Right lobe of liver (tissue), 6 donors: Measurements from ENCODE around the gene GPBAR1. TPM values are rescaled to one million over a fixed set of nuclear protein-coding genes. Genes with fewer than 3 reads are reported as not detected.

Experiments
- ATAC-seq, 4 donors: fragments of 200-7000 bp; cut with Tn5 transposase; one replicate each; pipeline ENCODE4 v1.9.1; 2020; ENCODE audit warnings: mild to moderate bottlenecking in 4 of 4, moderate library complexity in 4 of 4
- DNase-seq, 3 donors: peaks; one replicate each; pipeline ENCODE4 v3.0.0-alpha.2; 2020
- H3K27ac ChIP-seq, 3 donors: fragments of 200-600 bp; one replicate each; pipeline ENCODE4 v1.8.0; 2022
- H3K27me3 ChIP-seq, 2 donors: fragments of 200-600 bp; one replicate each; pipeline ENCODE4 v1.8.0; 2022
- H3K36me3 ChIP-seq, 4 donors: fragments of 200-600 bp; sonication (generic) in 1 of 4; one replicate each; pipeline versions ENCODE4 v1.5.1 to v1.8.0; 2017 to 2022; ENCODE audit warnings: control low read depth in 1 of 4
- H3K4me1 ChIP-seq, 4 donors: fragments of 200-600 bp; sonication (generic) in 1 of 4; one replicate each; pipeline versions ENCODE4 v1.5.1 to v1.8.0; 2017 to 2022; ENCODE audit warnings: control low read depth in 1 of 4
- H3K4me3 ChIP-seq, 3 donors: fragments of 200-600 bp; one replicate each; pipeline ENCODE4 v1.8.0; 2022
- H3K9me3 ChIP-seq, 4 donors: fragments of 200-600 bp; sonication (generic) in 1 of 4; one replicate each; pipeline versions ENCODE4 v1.5.1 to v1.8.0; 2017 to 2022; ENCODE audit warnings: control low read depth in 1 of 4
- CTCF ChIP-seq, 4 donors: fragments of 200-600 bp in 3 of 4; fragments of 450-650 bp in 1 of 4; IDR thresholded peaks; one replicate each; pipeline versions ENCODE4 v1.5.1 to v1.8.0; 2016 to 2022; ENCODE audit warnings: antibody characterized with exemption in 4 of 4, mild to moderate bottlenecking in 2 of 4
- POLR2A ChIP-seq: fragments of 450-650 bp; IDR thresholded peaks from one replicate; pipeline ENCODE4 v1.6.1; 2017; ENCODE audit warnings: antibody characterized with exemption, mild to moderate bottlenecking
- WGBS: methylation state at CpG from one replicate; pipeline ENCODE4 v1.1.6; 2018; ENCODE audit warnings: low coverage, low lambda C conversion rate; ENCODE audit not compliant: insufficient coverage; ENCODE audit errors: missing lambda C conversion rate; 5-methylcytosine and 5-hydroxymethylcytosine counted together
- intact Hi-C, 2 donors: fragments of 100-400 bp; cut with DNase I; formaldehyde crosslinking; loops; one replicate each; pipeline versions ENCODE4 v1.11.2 to v1.14.1; 2022
- total RNA-seq, 6 experiments: library from RNA; depleted of rRNA in 2 of 6; stranded (reverse); fragments of >200 nt in 2 of 6; fragmentation: NEBNext Ultra II Directional in 3 of 6; extraction: Animal tissue kit (Norgen Biotek cat#: 25700) in 3 of 6; gene quantifications; one replicate each; pipeline versions ENCODE4 v1.1.0 to v1.2.4, GENCODE V29; 2016 to 2023
- donor health status: DM: no; HTN: yes; CAD: no.
- donor health status: DM: no; HTN: no; CAD: no.
- donor health status: DM: no; HTN: no; CAD: no.
- donor health status: DM: no; HTN: yes; CAD: no.
- donor health status: DM: no; HTN: yes; CAD: no.

The GPBAR1 gene
- total RNA-seq, 6 experiments from 2014 or later = 0.56 to 3.2 (median 0.94) TPM

GRCh38 chr2:218274586-218274985 is 13.8 kb downstream of the GPBAR1 start:
- Histone ChIP-seq H3K27ac (no peak overlapping the region), H3K4me3 (no peak overlapping the region), H3K27me3 (no peaks in the 10 kb centered on the region), H3K9me3 (no peaks in the 10 kb centered on the region), H3K4me1 (peaks cover 0 to 19% (median 11%) of the 10 kb centered on the region in 4 donors), H3K36me3 (peaks cover 12 to 60% (median 41%) of the 10 kb centered on the region in 4 donors)
- DNase-seq = no peak
- no peak for ATAC-seq
- intact Hi-C loops = no loop called here
- WGBS = 83% methylated on average over 1 of the region's 4 CpGs
- TF ChIP-seq CTCF (IDR thresholded peaks at IDR 0.05) (no peak), POLR2A (no peak)

GRCh38 chr2:218275371-218276072 is 14.7 kb downstream of the GPBAR1 start:
- 54% methylated on average over 3 of the region's 9 CpGs for WGBS

GRCh38 chr2:218276986-218277755 is 16.4 kb downstream of the GPBAR1 start:
- Histone ChIP-seq H3K9me3 (no peaks in the 10 kb centered on the region), H3K36me3 (peaks cover 20 to 81% (median 54%) of the 10 kb centered on the region in 4 donors), H3K4me3 (no peak overlapping the region), H3K27me3 (no peaks in the 10 kb centered on the region), H3K4me1 (peaks cover 0 to 21% (median 8%) of the 10 kb centered on the region in 4 donors), H3K27ac (no peak overlapping the region)
- WGBS = 63% methylated on average over 6 of the region's 12 CpGs
- no peak for ATAC-seq
- intact Hi-C loops = no loop called here
- no peak for DNase-seq
- no peak for TF ChIP-seq POLR2A
- TF ChIP-seq CTCF (IDR thresholded peaks at IDR 0.05) = no peak

More at GRCh38 chr2:218275371-218276072, 14.7 kb downstream of the GPBAR1 start:
- Histone ChIP-seq H3K4me1 (peaks cover 0 to 19% (median 11%) of the 10 kb centered on the region in 4 donors), H3K27me3 (no peaks in the 10 kb centered on the region), H3K9me3 (no peaks in the 10 kb centered on the region), H3K36me3 (peaks cover 20 to 69% (median 47%) of the 10 kb centered on the region in 4 donors), H3K27ac (no peak overlapping the region), H3K4me3 (no peak overlapping the region)
- TF ChIP-seq CTCF (IDR thresholded peaks at IDR 0.05) (no peak), POLR2A (no peak)
- intact Hi-C loops = no loop called here
- DNase-seq = no peak
- no peak for ATAC-seq

- no peak for ATAC-seq
- intact Hi-C loops = no loop called here
- peaks cover 0 to 22% (median 11%) of the 10 kb centered on the region in 4 donors for H3K4me1 ChIP-seq
Measured at GRCh38 chr2:218277921-218278320, 17.1 kb downstream of the GPBAR1 start.

More at GRCh38 chr2:218277921-218278320, 17.1 kb downstream of the GPBAR1 start:
- DNase-seq = no peak
- TF ChIP-seq CTCF (IDR thresholded peaks at IDR 0.05) = no peak
- TF ChIP-seq POLR2A = no peak
- Histone ChIP-seq H3K27ac (no peak overlapping the region), H3K4me3 (no peak overlapping the region), H3K27me3 (no peaks in the 10 kb centered on the region), H3K36me3 (peaks cover 20 to 81% (median 57%) of the 10 kb centered on the region in 4 donors), H3K9me3 (no peaks in the 10 kb centered on the region)
- WGBS = 47% methylated on average over 3 of the region's 7 CpGs
